HEK293T (cell line): ENCODE results near the gene GLTPD2.

Experiments used
- BHLHE40 ChIP-seq: fragments of 450-650 bp; IDR thresholded peaks from 2 replicates; pipeline ENCODE4 v1.6.1; 2016; ENCODE audit warnings: mild to moderate bottlenecking, moderate library complexity, borderline replicate concordance
- CTBP1 ChIP-seq: fragments of 450-650 bp; IDR thresholded peaks from 2 replicates; pipeline ENCODE4 v1.6.1; 2016; ENCODE audit warnings: borderline replicate concordance
- ELF4 ChIP-seq: fragments of 450-650 bp; IDR thresholded peaks from 2 replicates; pipeline ENCODE4 v1.6.1; 2017; ENCODE audit warnings: antibody characterized with exemption
- FOXK2 ChIP-seq: fragments of 450-650 bp; IDR thresholded peaks from 2 replicates; pipeline ENCODE4 v1.6.1; 2016; ENCODE audit warnings: mild to moderate bottlenecking
- FOXM1 ChIP-seq: fragments of 450-650 bp; IDR thresholded peaks from 2 replicates; pipeline ENCODE4 v1.6.1; 2017; ENCODE audit warnings: mild to moderate bottlenecking, borderline replicate concordance
- HDGF ChIP-seq: fragments of 450-650 bp; IDR thresholded peaks from 2 replicates; pipeline ENCODE4 v1.6.1; 2017; ENCODE audit warnings: antibody characterized with exemption, borderline replicate concordance
- LEF1 ChIP-seq: fragments of 450-650 bp; IDR thresholded peaks from 2 replicates; pipeline ENCODE4 v1.6.1; 2017; ENCODE audit warnings: mild to moderate bottlenecking, borderline replicate concordance
- NFRKB ChIP-seq: fragments of 450-650 bp; IDR thresholded peaks from 2 replicates; pipeline ENCODE4 v1.6.1; 2016; ENCODE audit warnings: mild to moderate bottlenecking, moderate library complexity
- SP1 ChIP-seq: fragments of 450-650 bp; IDR thresholded peaks from 2 replicates; pipeline ENCODE4 v1.6.1; 2017
- TARDBP ChIP-seq: fragments of 450-650 bp; IDR thresholded peaks from 2 replicates; pipeline ENCODE4 v1.6.1; 2016

GRCh38 chr17:4833178-4833940 is 44.6 kb downstream of the GLTPD2 start, which contains the start of gene MINK1:
- TF ChIP-seq ELF4 = no peak
- no peak for TF ChIP-seq BHLHE40
- no peak for TF ChIP-seq HDGF
- no peak for TF ChIP-seq SP1
- TF ChIP-seq LEF1 = no peak; the same call in 1 of the 2 replicates
- no peak for TF ChIP-seq FOXK2
- no peak for TF ChIP-seq FOXM1
- no peak for TF ChIP-seq TARDBP
- TF ChIP-seq NFRKB = no peak
- TF ChIP-seq CTBP1 = no peak
